ENCODE results near the gene FBXL7. TPM values are rescaled to one million over a fixed set of nuclear protein-coding genes. Genes with fewer than 3 reads are reported as not detected.

FBXL7 gene
- total and polyA plus RNA-seq, 2 of the 8 experiments (the other 6 are each of a cell fraction or from before 2014, with no cell fraction given), result 17.7 to 17.8 TPM

DNA sequence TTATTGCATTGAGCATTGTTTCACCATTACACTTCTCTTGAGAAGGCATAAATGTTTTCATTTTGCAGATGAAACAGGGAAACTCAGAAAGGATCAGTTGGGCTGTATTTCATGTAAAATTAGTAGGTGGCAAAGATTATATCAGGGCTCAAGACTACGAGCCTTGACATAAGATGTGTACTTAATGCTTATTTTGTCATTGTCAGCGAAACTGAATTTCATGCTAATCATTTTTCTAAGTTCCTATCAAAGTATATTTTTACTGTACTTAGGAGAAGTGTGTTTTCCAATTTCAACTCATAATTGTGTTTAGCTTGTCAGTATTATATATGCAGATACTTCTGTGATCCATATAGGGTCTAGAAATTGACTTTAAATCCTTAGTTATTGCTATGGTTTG lies 123.8 kb downstream of the FBXL7 start:
- Histone ChIP-seq H3K56ac (replicated peaks; ENCODE audit: insufficient read length, low read depth, low read length) (no peak overlapping the region), H4K5ac (ENCODE audit: insufficient read length, low read depth, low read length) (no peak overlapping the region), H2BK15ac (ENCODE audit: low read length) (no peak overlapping the region), H3K9ac (replicated peaks in 1 of 4; ENCODE audit: extremely low read depth in 1 of 4, low read depth in 3 of 4, low read length in 3 of 4) (no peak overlapping the region), H2BK120ac (replicated peaks; ENCODE audit: low read depth, low read length) (no peak overlapping the region), H2BK5ac (ENCODE audit: low read depth, low read length) (no peak overlapping the region), H2AFZ (ENCODE audit: low read length) (no peak overlapping the region), H3K79me2 (ENCODE audit: control insufficient read depth in 1 of 2, insufficient read depth in 2 of 2, low read length in 2 of 2) (0 out of 4 replicates have a peak, but pooled peaks cover 0 to 13% of the 10 kb centered on the region in 2 experiments), H3K79me1 (ENCODE audit: low read depth, low read length) (peaks cover 7% of the 10 kb centered on the region; the same call in 1 of the 2 replicates), H2AK5ac (ENCODE audit: low read depth, low read length) (no peak overlapping the region), H3K36me3 (ENCODE audit: control insufficient read depth in 2 of 4, insufficient read depth in 4 of 4, low read length in 3 of 4) (no peaks in the 10 kb centered on the region), H4K8ac (ENCODE audit: extremely low read depth, insufficient read depth, low read length) (no peak overlapping the region), H3K14ac (ENCODE audit: insufficient read length) (no peak overlapping the region), H3K23me2 (ENCODE audit: low read depth, low read length) (no peaks in the 10 kb centered on the region), H3K9me3 (ENCODE audit: insufficient read depth in 2 of 2, low read depth in 1 of 2, low read length in 1 of 2) (no peaks in the 10 kb centered on the region; a peak in 1 of 4 replicates), H3K23ac (ENCODE audit: insufficient read length) (no peak overlapping the region), H3K4ac (replicated peaks; ENCODE audit: insufficient read length, low read depth, low read length) (no peak overlapping the region), H4K20me1 (replicated peaks in 1 of 2; ENCODE audit: control insufficient read depth in 1 of 2, insufficient read depth in 2 of 2, low read length in 2 of 2) (no peaks in the 10 kb centered on the region), H3K4me2 (ENCODE audit: insufficient read depth in 1 of 2, low read depth in 2 of 2, low read length in 2 of 2) (no peak overlapping the region), H3K4me3 (ENCODE audit: extremely low read depth in 1 of 4, insufficient read depth in 2 of 4, low read depth in 3 of 4, low read length in 4 of 4) (no peak overlapping the region), H4K91ac (replicated peaks; ENCODE audit: insufficient read length, low read length) (no peak overlapping the region), H3K18ac (ENCODE audit: extremely low read depth, low read length) (no peak overlapping the region), H3K27ac (ENCODE audit: low read depth, low read length) (no peak overlapping the region), H2BK20ac (ENCODE audit: low read length) (no peak overlapping the region), H3K4me1 (replicated peaks in 1 of 4; ENCODE audit: control insufficient read depth in 3 of 4, insufficient read depth in 4 of 4, low read length in 3 of 4) (no peaks in the 10 kb centered on the region), H2BK12ac (ENCODE audit: low read depth, low read length) (no peak overlapping the region), H3K27me3 (replicated peaks in 1 of 4; ENCODE audit: control insufficient read depth in 3 of 4, extremely low read depth in 1 of 4, insufficient read depth in 3 of 4, low read length in 3 of 4) (no peaks in the 10 kb centered on the region)
- DNase-seq (ENCODE audit: low read depth in 1 of 2, low spot score in 2 of 2) (no peak), FAIRE-seq (no peak)
- CTCF ChIA-PET (ENCODE audit: partially characterized antibody), result interaction anchor here (1.5 kb wide), 1 partner anchor 24 kb away, joined by 4 read pairs; no protein-coding TSS in a partner anchor
- WGBS, 2 experiments (ENCODE audit: extremely low coverage in 1 of 2, insufficient coverage in 1 of 2, insufficient read length in 1 of 2, insufficient replicate concordance in 2 of 2, low coverage in 1 of 2, low lambda C conversion rate in 2 of 2, missing lambda C conversion rate in 1 of 2), result 85% methylated on average over 2 of the region's 2 CpGs; no CpG with 5 or more reads in 1 of the 2 experiments
- POLR2A ChIA-PET (ENCODE audit: partially characterized antibody), result interaction anchor here (1.0 kb wide), 1 partner anchor 11 kb away, joined by 4 read pairs; no protein-coding TSS in a partner anchor
- no peak for TF ChIP-seq SAP30 (IDR thresholded peaks at IDR 0.05; ENCODE audit: insufficient read depth, insufficient replicate concordance, low read length)
- TF ChIP-seq, protein P1, sequence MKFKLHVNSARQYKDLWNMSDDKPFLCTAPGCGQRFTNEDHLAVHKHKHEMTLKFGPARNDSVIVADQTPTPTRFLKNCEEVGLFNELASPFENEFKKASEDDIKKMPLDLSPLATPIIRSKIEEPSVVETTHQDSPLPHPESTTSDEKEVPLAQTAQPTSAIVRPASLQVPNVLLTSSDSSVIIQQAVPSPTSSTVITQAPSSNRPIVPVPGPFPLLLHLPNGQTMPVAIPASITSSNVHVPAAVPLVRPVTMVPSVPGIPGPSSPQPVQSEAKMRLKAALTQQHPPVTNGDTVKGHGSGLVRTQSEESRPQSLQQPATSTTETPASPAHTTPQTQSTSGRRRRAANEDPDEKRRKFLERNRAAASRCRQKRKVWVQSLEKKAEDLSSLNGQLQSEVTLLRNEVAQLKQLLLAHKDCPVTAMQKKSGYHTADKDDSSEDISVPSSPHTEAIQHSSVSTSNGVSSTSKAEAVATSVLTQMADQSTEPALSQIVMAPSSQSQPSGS (IDR thresholded peaks at IDR 0.05; ENCODE audit: low read length), result no peak
- TF ChIP-seq ASH2L (IDR thresholded peaks at IDR 0.05; ENCODE audit: low read length), result no peak
- no peak for TF ChIP-seq CREB1 (IDR thresholded peaks at IDR 0.05)
- TF ChIP-seq TAF7 (optimal IDR thresholded peaks at IDR 0.05; ENCODE audit: borderline replicate concordance, low read depth, low read length), result no peak
- TF ChIP-seq RBBP5 (IDR thresholded peaks at IDR 0.05; ENCODE audit: borderline replicate concordance, low read depth, low read length), result no peak
- TF ChIP-seq KDM4A (IDR thresholded peaks at IDR 0.05; ENCODE audit: low read depth, low read length, severe bottlenecking), result no peak
- no peak for TF ChIP-seq ZNF274 (IDR thresholded peaks at IDR 0.05; ENCODE audit: borderline replicate concordance, extremely low read depth, low read length)
- TF ChIP-seq RNF2 (IDR thresholded peaks at IDR 0.05; ENCODE audit: borderline replicate concordance, low read depth, low read length, missing control alignments, poor library complexity, severe bottlenecking), result no peak
- no peak for TF ChIP-seq POLR2A (IDR thresholded peaks at IDR 0.05; ENCODE audit: control extremely low read depth in 1 of 2, low read depth in 2 of 2, low read length in 2 of 2)
- TF ChIP-seq JUND (IDR thresholded peaks at IDR 0.05; ENCODE audit: low read length), result no peak
- TF ChIP-seq EGR1 (IDR thresholded peaks at IDR 0.05; ENCODE audit: borderline replicate concordance, low read depth, low read length), result no peak
- no peak for TF ChIP-seq KDM1A (IDR thresholded peaks at IDR 0.05; ENCODE audit: borderline replicate concordance, low read length)

Measured in H1 (cell line).